DND-41 (cell line): ENCODE measurements around the gene TRIM7.

Experiments
- CTCF ChIP-seq: IDR thresholded peaks from 2 replicates; pipeline ENCODE4 v1.5.1; 2012; ENCODE audit warnings: borderline replicate concordance, low read length, moderate library complexity, mild to moderate bottlenecking; ENCODE audit not compliant: poor library complexity, severe bottlenecking; ENCODE audit errors: extremely low read depth
- EZH2 ChIP-seq: IDR thresholded peaks from 3 replicates; pipeline ENCODE4 v1.6.1; 2012; ENCODE audit warnings: borderline replicate concordance, low read depth, mild to moderate bottlenecking, moderate library complexity, low read length, inconsistent platforms; ENCODE audit not compliant: severe bottlenecking

GRCh38 chr5:181220178-181220515, 15.2 kb upstream of the TRIM7 start:
- TF ChIP-seq CTCF (no peak), EZH2 (no peak)
